ENCODE results near the gene EGFR.

Gene EGFR

GRCh38 chr7:55081472-55082227 is 62.8 kb downstream of the EGFR start:
- DNase-seq (ENCODE audit: low read depth, low spot score) = no peak

- no peak for DNase-seq (ENCODE audit: low read depth, low spot score)
These were observed 63.4 kb downstream of the EGFR start for GRCh38 chr7:55082228-55082603.

GRCh38 chr7:55083206-55083605 is 64.4 kb downstream of the EGFR start:
- no peak for DNase-seq (ENCODE audit: low read depth, low spot score)

- no peak for DNase-seq (ENCODE audit: low read depth, low spot score)
These were observed 65.5 kb downstream of the EGFR start for GRCh38 chr7:55084307-55084706.

GRCh38 chr7:55085511-55086412 is 66.9 kb downstream of the EGFR start:
- DNase-seq (ENCODE audit: low read depth, low spot score) = no peak

GRCh38 chr7:55086413-55087201 is 67.8 kb downstream of the EGFR start:
- peak; percentile 87 for DNase-seq (ENCODE audit: low read depth, low spot score)

- DNase-seq (ENCODE audit: low read depth, low spot score) = no peak
These were observed 68.7 kb downstream of the EGFR start for GRCh38 chr7:55087521-55087961.

GRCh38 chr7:55088107-55088506 is 69.3 kb downstream of the EGFR start:
- no peak for DNase-seq (ENCODE audit: low read depth, low spot score)

GRCh38 chr7:55088620-55089019 is 69.8 kb downstream of the EGFR start:
- DNase-seq (ENCODE audit: low read depth, low spot score) = no peak

- no peak for DNase-seq (ENCODE audit: low read depth, low spot score)
These were observed 73.6 kb downstream of the EGFR start for GRCh38 chr7:55092186-55092974.

- no peak for DNase-seq (ENCODE audit: low read depth, low spot score)
These were observed 74.2 kb downstream of the EGFR start for GRCh38 chr7:55092975-55093373.

GRCh38 chr7:55093674-55094073 is 74.9 kb downstream of the EGFR start:
- DNase-seq (ENCODE audit: low read depth, low spot score) = no peak

- no peak for DNase-seq (ENCODE audit: low read depth, low spot score)
These were observed 75.4 kb downstream of the EGFR start for GRCh38 chr7:55094092-55094690.

GRCh38 chr7:55095672-55096071 is 76.9 kb downstream of the EGFR start:
- DNase-seq (ENCODE audit: low read depth, low spot score) = no peak

GRCh38 chr7:55096323-55096722 is 77.5 kb downstream of the EGFR start:
- DNase-seq (ENCODE audit: low read depth, low spot score) = no peak

- DNase-seq (ENCODE audit: low read depth, low spot score) = no peak
These were observed 78.3 kb downstream of the EGFR start for GRCh38 chr7:55097100-55097499.

- no peak for DNase-seq (ENCODE audit: low read depth, low spot score)
These were observed 80.4 kb downstream of the EGFR start for GRCh38 chr7:55099066-55099820.

- no peak for DNase-seq (ENCODE audit: low read depth, low spot score)
These were observed 81.2 kb downstream of the EGFR start for GRCh38 chr7:55099821-55100543.

All from smooth muscle cell of the brain vasculature (primary cell).